Activated naive CD8-positive, alpha-beta T cell treated with anti-CD3 and anti-CD28 coated beads for 36 hours (primary cell): Measurements from ENCODE around the gene GATAD2A. TPM values are rescaled to one million over a fixed set of nuclear protein-coding genes. Genes with fewer than 3 reads are reported as not detected.
"Not testable (repeated sequence)": the region's sequence is repeated elsewhere in the genome, so short reads cannot be mapped to it uniquely, and the experiment has no call there.

Experiments
- DNase-seq: peaks from one replicate; pipeline ENCODE4 v3.0.0; 2021
- H3K27ac Mint-ChIP-seq: one replicate; pipeline ENCODE4 v1.8.0; 2022; ENCODE audit warnings: mild to moderate bottlenecking, moderate library complexity, mixed read lengths
- H3K27me3 Mint-ChIP-seq: one replicate; pipeline ENCODE4 v1.8.0; 2022; ENCODE audit warnings: mild to moderate bottlenecking, mixed read lengths
- H3K36me3 Mint-ChIP-seq: one replicate; pipeline ENCODE4 v1.8.0; 2021; ENCODE audit warnings: mild to moderate bottlenecking, mixed read lengths
- H3K4me1 Mint-ChIP-seq: one replicate; pipeline ENCODE4 v1.8.0; 2021; ENCODE audit warnings: mixed read lengths
- H3K4me3 Mint-ChIP-seq: one replicate; pipeline ENCODE4 v1.8.0; 2022; ENCODE audit warnings: mild to moderate bottlenecking, moderate library complexity, mixed read lengths
- H3K9me3 Mint-ChIP-seq: one replicate; pipeline ENCODE4 v1.8.0; 2022; ENCODE audit warnings: mixed read lengths
- total RNA-seq, 2 experiments: library from RNA; stranded (reverse); gene quantifications; one replicate each; pipeline ENCODE4 v1.2.3, GENCODE V29; 2021

GATAD2A gene
- total RNA-seq, 2 experiments from 2014 or later = 196 to 202 TPM

DNA sequence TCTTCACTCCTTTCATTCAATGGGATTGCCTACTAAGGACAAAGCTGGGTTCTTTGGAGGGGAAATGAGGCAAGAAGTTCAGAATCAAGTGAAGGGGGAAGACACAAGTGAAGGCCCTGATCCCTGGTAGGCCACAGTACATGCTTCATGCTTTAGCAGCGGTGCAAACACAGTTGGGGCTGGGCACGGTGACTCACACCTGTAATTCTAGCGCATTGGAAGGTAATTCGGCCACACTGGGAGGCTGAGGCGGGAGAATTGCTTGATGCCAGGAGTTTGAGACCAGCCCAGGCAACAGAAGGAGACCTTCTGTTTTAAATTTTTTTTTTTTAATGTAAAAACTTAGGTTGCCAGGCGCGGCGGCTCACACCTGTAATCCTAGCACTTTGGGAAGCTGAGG is 23.4 kb upstream of the GATAD2A start:
- DNase-seq = no peak
- H3K27me3 Mint-ChIP-seq = no peaks in the 10 kb centered on the region
- no peak overlapping the region for H3K27ac Mint-ChIP-seq
- H3K4me3 Mint-ChIP-seq = no peak overlapping the region
- peaks cover 5% of the 10 kb centered on the region for H3K4me1 Mint-ChIP-seq
- no peaks in the 10 kb centered on the region for H3K9me3 Mint-ChIP-seq
- peaks cover 2% of the 10 kb centered on the region for H3K36me3 Mint-ChIP-seq

DNA sequence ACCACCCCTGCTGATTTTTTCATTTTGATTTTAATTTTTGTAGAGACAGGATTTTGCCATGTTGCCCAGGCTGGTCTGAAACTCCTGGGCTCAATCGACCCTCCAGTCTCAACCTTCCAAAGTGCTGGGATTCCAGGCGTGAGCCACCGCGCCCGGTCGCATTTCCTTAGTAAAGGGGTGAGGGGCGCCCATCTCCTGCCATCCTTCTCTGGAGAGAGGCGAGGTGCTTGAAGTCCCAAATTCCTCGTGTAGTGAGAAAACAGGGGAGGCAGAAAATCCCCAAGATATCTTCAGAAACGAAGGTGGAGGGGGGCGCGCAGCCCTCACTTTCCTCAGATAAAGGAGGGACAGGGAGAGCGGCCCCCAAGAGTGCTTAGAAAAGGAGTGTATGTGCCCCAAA is 21.0 kb upstream of the GATAD2A start:
- H3K4me1 Mint-ChIP-seq = peaks cover 28% of the 10 kb centered on the region
- peaks cover 7% of the 10 kb centered on the region for H3K36me3 Mint-ChIP-seq
- H3K27me3 Mint-ChIP-seq = no peaks in the 10 kb centered on the region
- DNase-seq = no peak
- H3K4me3 Mint-ChIP-seq = peak overlapping the region; percentile 69
- H3K9me3 Mint-ChIP-seq = no peaks in the 10 kb centered on the region
- H3K27ac Mint-ChIP-seq = peak overlapping the region; percentile 78

DNA sequence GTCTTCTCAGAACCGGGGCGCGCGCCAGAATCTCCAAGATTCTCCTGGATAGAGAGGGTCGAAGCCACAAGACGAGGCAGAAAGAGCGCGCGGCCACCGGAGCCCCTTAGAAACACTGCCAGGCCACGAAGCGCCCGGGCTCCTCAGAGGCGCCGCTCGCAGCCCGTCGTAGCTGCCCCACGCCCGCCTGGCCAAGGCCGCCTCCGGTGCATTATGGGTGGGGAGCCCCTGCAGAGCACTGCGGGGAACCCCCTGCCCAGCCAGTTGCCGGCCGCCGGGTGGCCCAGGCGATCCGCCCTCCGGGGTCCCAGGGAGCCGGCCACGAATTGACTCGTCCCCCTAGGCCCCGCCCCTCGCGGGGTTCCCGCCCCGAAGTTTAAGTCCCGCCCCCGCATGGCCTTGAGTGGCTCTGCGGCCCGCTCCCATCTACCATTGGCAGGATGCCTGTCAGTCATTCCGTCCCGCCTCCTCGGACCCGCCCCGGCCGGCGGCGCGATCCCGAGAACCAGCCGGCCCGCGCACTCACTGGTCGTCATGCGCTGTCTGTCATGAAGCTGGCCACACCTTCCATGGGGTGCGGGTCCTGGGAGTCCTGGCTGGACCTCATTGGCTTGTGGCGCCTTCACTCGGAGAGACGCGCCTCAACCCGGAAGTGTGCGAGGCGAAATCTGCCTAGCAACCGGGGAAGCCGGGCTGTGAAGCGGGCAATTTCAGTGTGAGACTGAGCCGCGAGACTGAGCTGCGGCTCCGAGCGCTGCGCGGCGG is 20.2 kb upstream of the GATAD2A start:
- Mint-ChIP-seq H3K9me3 (no peaks in the 10 kb centered on the region), H3K4me3 (peak overlapping the region; percentile 80), H3K27ac (peak overlapping the region; percentile 79)

DNA sequence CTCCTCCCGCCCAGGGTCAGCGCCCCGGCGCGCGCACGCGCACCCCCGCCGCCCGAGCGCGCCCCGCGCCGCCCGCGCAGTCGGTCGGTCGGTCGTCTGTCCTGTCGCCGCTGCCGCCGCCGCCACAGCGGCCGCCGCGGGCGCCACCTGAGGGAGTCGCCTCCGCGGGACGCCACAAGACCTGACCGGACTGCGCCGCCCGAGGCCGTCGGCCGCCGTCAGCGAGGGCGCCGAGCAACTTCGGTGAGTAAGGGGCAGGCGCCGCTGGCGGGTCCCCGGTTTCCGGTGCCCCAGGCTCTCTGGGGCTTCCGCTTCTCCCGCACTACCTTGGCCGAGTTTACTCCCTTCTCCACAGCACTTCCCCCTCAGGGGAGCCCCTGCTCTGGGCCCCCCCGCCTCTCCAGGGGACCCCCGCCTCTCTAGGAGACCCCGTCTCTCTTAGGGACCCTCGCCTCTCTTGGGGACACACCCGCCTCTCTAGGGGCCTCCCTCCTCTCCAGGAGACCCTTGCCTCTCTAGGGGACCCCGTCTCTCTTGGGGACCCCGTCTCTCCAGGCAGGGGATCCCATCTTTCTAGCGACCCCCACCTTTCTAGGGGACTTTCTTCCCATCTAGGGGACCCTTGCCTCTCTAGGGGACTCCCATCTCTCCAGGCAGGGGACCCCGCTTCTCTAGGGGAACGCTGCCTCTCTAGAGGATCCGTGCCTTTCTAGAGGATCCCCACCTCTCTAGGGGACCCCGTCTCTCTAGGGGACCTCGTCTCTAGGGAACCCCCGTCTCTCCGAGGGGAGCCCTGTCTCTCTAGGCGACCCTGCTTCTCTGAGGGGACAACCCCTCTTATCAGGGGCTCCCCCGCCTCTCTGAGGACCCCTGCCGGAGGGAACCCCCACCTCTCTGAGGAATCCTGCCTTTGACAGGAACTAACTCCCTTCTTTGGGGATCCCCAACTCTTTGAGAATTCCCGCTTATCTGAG is 19.3 kb upstream of the GATAD2A start:
- Mint-ChIP-seq H3K27me3 (no peaks in the 10 kb centered on the region), H3K9me3 (no peaks in the 10 kb centered on the region), H3K36me3 (peaks cover 16% of the 10 kb centered on the region), H3K4me3 (peak overlapping the region; percentile 90), H3K27ac (peak overlapping the region; percentile 78), H3K4me1 (peaks cover 41% of the 10 kb centered on the region)
- peak; percentile 17 for DNase-seq

More for the DNA sequence above, 20.2 kb upstream of the GATAD2A start:
- peaks cover 11% of the 10 kb centered on the region for H3K36me3 Mint-ChIP-seq
- DNase-seq = peak; percentile 100
- H3K27me3 Mint-ChIP-seq = no peaks in the 10 kb centered on the region
- H3K4me1 Mint-ChIP-seq = peaks cover 35% of the 10 kb centered on the region

DNA sequence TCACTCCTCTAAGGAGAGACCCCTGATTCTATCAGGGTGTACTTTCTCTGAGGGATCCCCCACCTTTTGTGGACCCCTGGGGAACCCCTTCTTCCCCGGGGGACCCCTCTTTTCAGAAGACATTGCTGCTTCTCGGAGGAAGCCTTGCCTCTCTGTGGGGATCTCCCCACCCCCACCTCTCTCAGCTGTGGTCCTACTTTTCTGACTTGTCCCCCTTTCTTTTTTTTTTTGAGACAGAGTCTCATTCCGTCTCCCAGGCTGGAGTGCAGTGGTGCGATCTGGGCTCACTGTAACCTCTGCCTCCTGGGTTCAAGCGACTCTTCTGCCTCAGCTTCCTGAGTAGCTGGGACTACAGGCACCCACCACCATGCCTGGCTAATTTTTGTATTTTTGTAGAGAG is 18.4 kb upstream of the GATAD2A start:
- Mint-ChIP-seq H3K4me1 (peaks cover 45% of the 10 kb centered on the region), H3K27me3 (no peaks in the 10 kb centered on the region), H3K9me3 (no peaks in the 10 kb centered on the region), H3K36me3 (peaks cover 16% of the 10 kb centered on the region), H3K27ac (peak overlapping the region; percentile 78), H3K4me3 (peak overlapping the region; percentile 90)
- DNase-seq = no peak

DNA sequence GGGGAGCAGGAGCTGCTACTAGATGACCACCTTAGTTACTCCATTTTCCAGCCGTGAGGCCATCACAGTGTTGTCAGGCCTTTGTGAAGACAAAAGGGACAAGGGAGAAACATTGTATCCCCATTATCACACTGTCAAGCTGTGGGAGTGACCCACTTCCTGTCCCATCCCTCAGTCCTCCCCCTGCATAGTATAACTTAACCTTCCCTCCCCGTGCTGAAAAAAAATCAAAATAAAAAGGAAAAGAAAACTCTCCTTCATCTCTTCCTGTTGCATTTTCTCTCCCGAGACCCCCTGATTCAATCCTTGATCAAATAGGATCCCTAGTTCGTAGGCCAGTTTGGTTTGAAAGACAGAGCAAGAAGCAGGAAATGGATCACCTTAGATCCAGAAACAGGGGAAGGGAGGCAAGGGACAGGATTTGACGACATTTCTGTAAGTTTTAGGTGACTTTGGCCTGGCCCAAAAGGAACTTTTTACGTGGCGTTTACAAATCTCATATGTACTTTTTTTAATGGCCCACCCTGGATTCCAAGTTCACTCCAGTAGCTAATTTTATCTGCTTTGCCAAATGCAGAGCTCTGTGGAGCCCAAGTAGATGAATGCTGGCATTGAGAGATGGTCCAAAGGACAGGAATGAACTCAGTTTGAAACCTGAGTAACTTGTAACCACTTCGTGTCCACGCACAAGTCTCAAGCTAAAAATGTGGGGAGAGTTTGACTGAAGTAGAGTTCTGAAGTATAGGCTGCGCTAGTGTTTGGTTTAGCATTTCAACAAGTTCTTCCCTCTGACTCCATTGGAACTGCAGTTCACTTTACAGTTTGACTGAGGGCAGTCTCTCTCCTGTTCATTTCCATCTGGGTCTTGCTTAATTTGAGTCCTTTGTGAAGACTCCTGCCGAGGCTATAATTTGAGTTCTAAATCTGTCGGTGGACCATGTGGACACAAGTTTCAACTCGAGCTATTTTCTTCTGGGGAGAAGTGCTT is 16.6 kb upstream of the GATAD2A start:
- H3K4me3 Mint-ChIP-seq = peak overlapping the region; percentile 90
- H3K9me3 Mint-ChIP-seq = no peaks in the 10 kb centered on the region
- H3K27ac Mint-ChIP-seq = peak overlapping the region; percentile 9
- peaks cover 16% of the 10 kb centered on the region for H3K36me3 Mint-ChIP-seq
- no peak for DNase-seq
- no peaks in the 10 kb centered on the region for H3K27me3 Mint-ChIP-seq
- H3K4me1 Mint-ChIP-seq = peaks cover 50% of the 10 kb centered on the region

DNA sequence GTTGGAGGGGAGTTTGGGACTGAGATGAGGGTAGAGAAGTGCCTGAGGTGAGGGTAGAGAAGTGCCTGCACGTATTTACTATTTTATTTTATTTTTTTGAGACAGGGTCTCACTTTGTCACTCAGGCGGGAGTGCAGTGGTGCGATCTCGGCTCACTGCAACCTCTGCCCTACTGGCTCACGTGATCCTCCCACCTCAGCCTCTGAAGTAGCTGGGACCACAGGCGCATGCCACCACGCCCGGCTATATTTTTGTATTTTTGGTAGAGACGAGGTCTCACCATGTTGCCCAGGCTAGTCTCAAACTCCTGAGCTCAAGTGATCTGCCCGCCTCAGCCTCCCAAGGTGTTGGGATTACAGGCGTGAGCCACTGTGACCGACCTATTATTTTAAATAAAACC is 15.8 kb upstream of the GATAD2A start:
- peaks cover 16% of the 10 kb centered on the region for H3K36me3 Mint-ChIP-seq
- not testable (repeated sequence) for H3K4me3 Mint-ChIP-seq, DNase-seq, H3K27me3 Mint-ChIP-seq, H3K9me3 Mint-ChIP-seq, H3K27ac Mint-ChIP-seq
- H3K4me1 Mint-ChIP-seq = peaks cover 58% of the 10 kb centered on the region

DNA sequence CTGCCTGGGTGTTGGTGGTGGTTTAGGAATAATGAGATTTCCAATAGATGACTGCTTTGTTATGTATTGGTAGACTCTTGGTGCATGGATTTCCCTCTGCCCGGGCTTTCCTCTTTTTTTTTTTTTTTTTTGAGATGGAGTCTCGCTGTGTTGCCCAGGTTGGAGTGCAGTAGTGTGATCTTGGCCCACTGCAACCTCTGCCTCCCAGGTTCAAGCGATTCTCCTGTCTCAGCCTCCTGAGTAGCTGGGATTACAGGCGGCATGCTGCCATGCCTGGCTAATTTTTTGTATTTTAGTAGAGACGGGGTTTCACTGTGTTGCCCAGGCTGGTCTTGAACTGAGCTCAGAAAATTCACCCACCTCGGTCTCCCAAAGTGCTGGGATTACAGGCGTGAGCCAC is 11.1 kb upstream of the GATAD2A start:
- peak overlapping the region; percentile 72 for H3K27ac Mint-ChIP-seq
- peaks cover 40% of the 10 kb centered on the region for H3K4me1 Mint-ChIP-seq
- not testable (repeated sequence) for H3K27me3 Mint-ChIP-seq, H3K4me3 Mint-ChIP-seq, DNase-seq, H3K9me3 Mint-ChIP-seq, H3K36me3 Mint-ChIP-seq

DNA sequence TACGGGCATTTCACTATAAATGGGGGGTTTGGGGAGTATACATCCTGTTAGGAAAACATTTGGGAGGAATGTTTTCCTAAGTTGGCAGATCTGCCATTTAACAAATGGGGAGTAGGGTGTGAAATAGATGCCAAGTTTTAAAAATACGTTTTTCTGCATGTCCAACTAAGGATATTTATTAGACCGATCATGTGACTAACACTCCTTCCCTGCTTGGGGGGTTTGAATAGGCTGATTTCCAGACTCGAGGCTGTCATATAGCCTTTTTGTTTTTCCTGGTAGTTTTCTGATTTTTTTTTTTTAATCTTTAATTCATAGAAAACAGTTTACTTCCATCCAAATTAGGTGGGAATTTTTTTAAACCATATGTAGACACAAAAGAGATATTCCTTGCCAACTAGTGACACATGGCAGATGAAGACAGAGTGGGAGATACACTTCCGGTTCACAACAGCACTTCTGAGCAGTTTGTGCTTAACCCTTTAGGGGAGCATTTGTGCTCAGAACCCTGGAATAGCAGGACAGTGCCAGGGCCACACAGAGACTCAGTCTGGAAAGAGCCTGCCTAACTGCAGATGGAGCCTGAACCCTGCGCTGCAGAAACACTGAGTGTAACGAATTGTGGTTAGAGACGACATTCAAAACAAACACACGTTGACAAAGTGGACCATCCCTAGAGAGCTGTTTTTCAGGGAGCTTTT is 5.6 kb upstream of the GATAD2A start:
- Mint-ChIP-seq H3K27ac (no peak overlapping the region), H3K27me3 (no peaks in the 10 kb centered on the region), H3K9me3 (no peaks in the 10 kb centered on the region), H3K4me3 (no peak overlapping the region), H3K4me1 (peaks cover 31% of the 10 kb centered on the region), H3K36me3 (peaks cover 3% of the 10 kb centered on the region)
- DNase-seq = no peak

DNA sequence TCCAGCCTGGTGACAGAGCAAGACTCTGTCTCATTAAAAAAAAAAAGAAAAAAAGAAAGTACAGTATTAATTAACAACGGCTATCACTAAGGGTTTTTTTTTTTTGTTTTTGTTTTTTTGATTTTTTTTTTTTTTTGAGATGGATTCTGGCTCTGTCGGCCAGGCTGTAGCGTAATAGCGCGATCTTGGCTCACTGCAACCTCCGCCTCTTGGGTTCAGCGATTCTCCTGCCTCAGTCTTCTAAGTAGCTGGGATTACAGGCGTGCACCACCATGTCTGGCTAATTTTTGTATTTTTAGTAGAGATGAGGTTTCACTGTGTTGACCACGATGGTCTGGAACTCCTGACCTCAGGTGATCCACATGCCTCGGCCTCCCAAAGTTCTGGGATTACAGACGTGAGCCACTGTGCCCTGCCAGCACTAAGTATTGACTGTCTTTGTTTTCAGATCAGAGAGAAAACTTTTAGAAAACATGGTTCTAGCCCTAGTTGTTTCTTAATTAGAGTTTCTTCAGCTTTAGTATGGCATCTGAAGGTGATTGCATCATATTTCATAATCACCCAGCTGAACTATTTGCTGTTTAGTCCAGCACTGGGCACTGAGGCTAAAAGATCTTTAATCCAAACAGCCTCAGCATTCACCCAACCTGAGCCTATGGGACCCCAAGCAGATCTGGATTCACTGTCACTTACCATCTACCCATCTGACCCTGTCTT is 2.7 kb upstream of the GATAD2A start:
- Mint-ChIP-seq H3K27me3 (no peaks in the 10 kb centered on the region), H3K9me3 (no peaks in the 10 kb centered on the region), H3K4me1 (peaks cover 45% of the 10 kb centered on the region), H3K36me3 (peaks cover 15% of the 10 kb centered on the region), H3K4me3 (no peak overlapping the region), H3K27ac (peak overlapping the region; percentile 76)
- no peak for DNase-seq

DNA sequence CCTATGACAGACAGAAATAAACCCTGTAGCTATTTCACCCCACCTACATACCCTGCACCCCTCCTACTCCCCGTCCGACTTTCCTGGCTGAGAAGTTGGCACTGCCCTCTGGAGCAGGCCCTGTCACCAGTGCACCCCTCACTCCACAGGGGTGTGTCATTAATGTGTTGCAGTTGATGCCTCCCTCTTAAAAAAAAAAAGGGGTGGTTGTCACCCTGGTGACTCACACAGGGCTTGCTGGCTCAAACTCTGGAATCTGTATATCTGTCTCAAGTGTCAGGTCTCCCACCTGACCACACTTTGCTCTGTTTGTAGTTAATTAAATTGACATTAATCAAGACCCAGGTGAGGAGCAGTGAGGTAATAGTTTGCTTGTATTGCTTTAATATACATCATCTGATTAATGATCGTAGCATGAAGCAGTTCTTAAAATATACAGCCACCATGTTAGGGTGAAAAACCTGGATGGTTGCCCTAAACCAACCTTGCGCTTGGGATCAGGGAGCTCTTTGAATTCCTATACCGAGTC is 2.0 kb upstream of the GATAD2A start:
- Mint-ChIP-seq H3K4me3 (no peak overlapping the region), H3K27me3 (no peaks in the 10 kb centered on the region), H3K27ac (peak overlapping the region; percentile 76), H3K36me3 (peaks cover 19% of the 10 kb centered on the region), H3K9me3 (no peaks in the 10 kb centered on the region), H3K4me1 (peaks cover 52% of the 10 kb centered on the region)
- DNase-seq = peak; percentile 31

DNA sequence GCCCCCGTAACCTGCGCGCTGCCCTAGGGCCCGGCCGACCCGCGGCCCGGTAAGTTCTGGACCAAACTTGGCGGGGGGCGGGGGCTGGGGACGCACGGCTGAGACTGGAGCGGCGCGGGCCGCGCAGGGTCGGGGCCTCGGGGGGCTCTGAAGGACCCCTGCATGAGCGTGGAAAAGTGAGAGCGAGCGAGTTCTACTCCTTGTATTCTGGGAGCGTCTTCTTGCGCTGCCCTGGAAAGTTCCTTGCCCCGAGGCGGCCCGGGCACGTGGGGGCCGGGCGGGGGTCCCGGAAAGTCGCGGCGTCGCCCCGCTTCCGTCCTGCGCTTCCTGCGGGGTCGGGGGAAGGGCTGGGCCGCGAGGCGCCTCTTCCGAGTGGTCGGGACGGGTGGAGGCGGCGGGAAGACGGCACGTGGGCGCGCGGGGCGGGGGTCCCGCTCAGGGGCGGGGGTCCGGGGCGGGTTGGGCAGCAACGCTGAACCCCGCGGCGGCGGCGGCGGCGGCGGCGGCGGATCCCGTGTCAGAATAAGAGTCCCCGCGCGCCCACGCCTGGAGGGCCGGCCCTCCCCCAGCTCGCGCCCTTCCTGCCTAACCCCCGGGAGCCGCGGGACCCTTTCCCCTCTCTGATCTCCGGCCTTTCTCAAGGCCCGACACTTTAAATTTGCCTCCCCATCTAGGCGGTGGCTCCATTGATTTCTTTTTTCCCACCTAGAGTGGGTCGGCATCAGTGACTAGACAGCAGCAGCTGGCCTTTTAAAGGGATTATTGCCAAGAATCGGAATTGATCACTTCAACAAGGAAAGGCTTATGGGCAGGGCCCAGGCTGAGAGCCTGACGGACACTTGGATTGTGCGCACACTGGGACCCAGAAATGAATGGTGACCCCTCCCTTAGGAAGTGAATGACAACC is 749 bp downstream of the GATAD2A start:
- no peaks in the 10 kb centered on the region for H3K27me3 Mint-ChIP-seq
- peak overlapping the region; percentile 99 for H3K4me3 Mint-ChIP-seq
- H3K36me3 Mint-ChIP-seq = peaks cover 24% of the 10 kb centered on the region
- no peaks in the 10 kb centered on the region for H3K9me3 Mint-ChIP-seq
- peak overlapping the region; percentile 97 for H3K27ac Mint-ChIP-seq
- peak; percentile 73 for DNase-seq
- H3K4me1 Mint-ChIP-seq = peaks cover 66% of the 10 kb centered on the region
